ENCODE measurements around the gene CCDC9B.

DNA sequence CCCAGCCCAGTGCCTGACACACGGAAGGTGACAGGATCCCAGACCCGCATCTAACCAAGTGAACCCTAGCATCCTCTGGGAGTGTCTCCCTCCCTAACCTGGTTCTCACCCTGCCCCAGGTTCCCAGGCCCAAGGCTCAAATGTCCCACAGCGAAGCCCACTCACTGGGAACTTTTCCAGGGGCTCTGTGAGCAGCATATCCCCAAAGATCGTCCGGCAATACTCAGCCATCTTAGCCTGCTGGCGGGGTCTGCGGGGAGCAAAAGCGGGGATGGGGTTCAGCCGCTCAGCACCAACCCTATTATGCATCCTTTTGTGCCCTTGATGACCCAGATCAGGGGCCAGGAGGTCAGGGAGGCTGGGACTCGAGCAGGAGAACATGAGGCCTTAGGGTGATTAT is 43.4 kb downstream of the CCDC9B start:
- no peak for TF ChIP-seq EZH2 (IDR thresholded peaks at IDR 0.05; ENCODE audit: low read length, missing control alignments)
- TF ChIP-seq, protein P1, sequence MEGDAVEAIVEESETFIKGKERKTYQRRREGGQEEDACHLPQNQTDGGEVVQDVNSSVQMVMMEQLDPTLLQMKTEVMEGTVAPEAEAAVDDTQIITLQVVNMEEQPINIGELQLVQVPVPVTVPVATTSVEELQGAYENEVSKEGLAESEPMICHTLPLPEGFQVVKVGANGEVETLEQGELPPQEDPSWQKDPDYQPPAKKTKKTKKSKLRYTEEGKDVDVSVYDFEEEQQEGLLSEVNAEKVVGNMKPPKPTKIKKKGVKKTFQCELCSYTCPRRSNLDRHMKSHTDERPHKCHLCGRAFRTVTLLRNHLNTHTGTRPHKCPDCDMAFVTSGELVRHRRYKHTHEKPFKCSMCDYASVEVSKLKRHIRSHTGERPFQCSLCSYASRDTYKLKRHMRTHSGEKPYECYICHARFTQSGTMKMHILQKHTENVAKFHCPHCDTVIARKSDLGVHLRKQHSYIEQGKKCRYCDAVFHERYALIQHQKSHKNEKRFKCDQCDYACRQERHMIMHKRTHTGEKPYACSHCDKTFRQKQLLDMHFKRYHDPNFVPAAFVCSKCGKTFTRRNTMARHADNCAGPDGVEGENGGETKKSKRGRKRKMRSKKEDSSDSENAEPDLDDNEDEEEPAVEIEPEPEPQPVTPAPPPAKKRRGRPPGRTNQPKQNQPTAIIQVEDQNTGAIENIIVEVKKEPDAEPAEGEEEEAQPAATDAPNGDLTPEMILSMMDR (conservative IDR thresholded peaks at IDR 0.05 in 1 of 2, IDR thresholded peaks at IDR 0.05 in 1 of 2; ENCODE audit: low read depth in 1 of 2, low read length in 2 of 2) = no peak
